GM19452 (cell line): ENCODE data around the gene IGF2R.

Source experiments
- ATAC-seq: cut with Tn5 transposase; IDR thresholded peaks from one replicate; pipeline ENCODE4 v1.9.1; 2021; ENCODE audit not compliant: unreplicated experiment

Gene IGF2R

DNA sequence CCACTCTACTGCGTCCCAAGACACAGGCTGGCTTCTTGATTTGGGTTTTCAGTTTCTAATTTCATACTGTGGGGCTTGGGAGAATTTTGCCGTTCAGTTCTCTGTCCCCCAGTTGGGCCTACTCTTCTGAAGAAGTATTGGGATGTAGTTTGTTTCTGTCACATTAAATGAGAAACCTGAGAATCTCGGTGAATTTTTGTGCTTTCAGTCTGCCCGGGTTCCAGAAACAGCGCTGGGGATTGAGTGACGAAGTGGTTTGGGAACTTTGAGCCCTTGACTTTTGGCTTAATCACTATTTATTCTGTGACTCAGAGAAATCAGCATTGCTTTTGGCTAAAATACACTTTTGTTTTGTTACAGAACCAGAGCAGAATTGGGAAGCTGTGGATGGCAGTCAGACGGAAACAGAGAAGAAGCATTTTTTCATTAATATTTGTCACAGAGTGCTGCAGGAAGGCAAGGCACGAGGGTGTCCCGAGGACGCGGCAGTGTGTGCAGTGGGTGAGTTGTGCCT is 74.0 kb downstream of the IGF2R start:
- no peak for ATAC-seq

DNA sequence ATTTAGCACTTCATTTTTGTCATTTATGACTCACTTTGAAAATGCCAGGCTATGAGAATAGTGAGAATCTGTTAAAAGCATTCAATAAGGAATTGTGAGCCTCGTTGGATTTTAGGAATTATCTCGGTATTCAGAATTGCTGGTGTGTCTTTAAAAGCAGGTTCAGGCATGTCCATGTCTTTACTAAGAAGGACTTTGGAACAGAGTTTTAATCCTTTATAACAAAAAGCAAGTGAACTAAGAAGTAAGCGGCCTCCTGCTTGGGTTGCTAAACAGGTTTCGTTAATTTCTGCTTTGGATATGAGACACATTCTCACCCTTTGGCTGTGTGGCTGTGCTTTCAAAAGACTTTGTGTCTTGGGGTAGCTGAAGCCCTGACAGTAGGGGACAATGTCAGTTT is 74.9 kb downstream of the IGF2R start:
- no peak for ATAC-seq

DNA sequence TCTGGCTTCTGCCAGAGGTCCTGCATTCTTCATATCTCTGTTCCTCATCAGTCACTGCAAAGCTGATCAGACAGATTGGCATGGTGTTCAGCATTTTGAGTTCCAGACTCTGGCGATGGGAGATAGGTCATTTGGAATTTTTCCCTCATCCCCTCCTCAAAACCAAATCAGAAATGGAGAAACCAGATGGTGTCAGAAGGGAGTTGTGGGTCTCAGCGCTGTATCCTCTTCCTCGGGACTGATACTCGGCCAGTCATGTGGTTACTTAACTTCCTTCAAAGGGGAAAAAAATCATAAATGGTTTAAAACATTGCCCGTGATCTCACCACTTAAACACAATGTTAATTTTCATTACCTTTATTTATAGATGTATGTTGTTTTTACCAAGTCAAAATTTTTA is 75.8 kb downstream of the IGF2R start:
- ATAC-seq, result no peak

DNA sequence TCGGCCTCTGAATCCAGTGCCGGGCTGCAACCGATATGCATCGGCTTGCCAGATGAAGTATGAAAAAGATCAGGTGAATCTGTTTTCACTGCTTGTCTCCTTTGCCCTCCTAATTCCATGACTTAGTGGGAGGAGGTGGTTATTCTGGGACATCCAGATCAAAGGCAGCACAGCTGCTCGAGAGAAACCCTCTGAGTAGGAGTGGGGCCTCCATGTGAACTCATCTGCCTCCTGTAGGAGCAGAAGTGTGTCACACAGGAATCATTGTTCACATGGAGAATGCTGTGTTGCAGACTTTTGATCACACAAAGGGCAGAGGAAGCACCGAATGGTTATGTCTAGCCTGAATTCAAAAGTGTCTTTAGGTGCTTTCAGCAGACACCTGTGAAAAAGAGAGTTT is 79.6 kb downstream of the IGF2R start:
- ATAC-seq, result no peak

DNA sequence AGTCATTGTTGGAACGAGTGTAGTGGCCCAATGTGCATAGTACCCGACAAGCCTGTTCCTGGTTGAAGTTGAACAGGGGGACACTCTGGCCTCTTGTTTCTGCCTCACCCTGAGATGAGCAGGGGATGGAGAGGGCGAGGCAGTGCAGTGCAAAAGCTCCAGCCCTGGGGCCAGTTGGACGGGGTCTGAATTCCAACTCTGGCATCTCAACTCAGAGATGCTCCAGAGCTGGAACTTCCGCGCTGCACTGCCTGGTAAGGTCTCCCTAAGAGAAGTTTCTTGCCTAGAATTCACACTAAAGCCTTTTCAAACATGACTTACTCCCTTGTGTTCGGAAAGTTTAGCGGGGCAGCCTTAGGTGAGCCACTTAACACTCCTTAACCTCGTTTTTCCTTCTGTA is 80.5 kb downstream of the IGF2R start:
- no peak for ATAC-seq

DNA sequence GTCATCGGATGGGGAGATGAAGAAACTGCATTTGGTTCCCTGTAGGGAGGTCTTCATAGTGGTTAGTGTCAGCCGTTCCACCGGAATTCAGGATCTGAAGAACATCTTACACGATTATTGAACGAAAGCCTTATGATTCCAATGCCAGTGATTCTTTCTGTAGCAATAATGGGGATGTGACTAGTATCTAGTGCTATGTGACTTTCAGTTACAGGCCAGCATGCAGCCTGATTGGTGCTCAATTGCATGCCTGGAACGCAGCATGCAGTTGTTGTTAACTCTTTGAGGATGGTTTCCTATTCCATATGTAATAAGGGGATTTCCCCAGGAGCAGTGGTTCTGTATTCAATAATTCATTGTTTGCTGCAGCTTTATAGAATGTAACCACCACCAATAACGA is 81.1 kb downstream of the IGF2R start:
- ATAC-seq, result no peak

DNA sequence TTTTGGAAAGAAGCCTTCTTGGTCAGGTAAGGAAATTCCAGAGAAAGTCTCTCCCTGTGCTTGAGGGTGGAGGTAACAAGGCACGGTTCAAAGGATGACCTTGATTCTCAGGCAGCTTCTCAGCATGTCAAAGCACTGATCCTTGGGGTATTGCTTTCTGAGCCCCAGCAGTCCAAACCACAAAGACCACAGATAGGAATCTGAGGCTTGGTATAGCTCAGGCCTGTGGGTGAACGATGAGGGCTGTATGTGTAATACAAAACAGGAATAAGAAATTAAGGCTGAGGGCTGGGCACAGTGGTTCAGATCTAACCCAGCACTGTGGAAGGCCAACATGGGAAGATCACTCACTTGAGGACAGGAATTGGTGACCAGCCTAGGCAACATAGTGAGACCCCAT is 82.5 kb downstream of the IGF2R start:
- no peak for ATAC-seq

DNA sequence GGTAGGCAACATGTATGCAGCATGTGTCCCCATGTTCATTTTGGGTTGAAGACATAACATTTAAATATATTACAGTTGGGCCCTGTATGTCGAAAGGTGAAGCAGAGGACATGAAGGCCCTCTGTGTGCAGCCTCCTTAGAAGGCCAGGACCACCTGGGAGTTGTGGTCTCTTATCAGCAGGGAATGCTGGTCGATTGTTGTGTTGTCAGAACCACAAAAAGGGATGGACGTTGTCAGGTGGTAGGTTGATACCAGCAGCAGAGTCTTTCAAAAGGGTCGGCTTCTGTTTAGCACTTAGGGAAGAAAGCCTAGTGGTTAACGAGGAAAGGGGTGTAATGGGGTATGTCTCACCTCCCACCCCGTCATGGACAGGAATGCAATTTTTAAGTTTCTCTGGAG is 85.4 kb downstream of the IGF2R start:
- ATAC-seq, result no peak

DNA sequence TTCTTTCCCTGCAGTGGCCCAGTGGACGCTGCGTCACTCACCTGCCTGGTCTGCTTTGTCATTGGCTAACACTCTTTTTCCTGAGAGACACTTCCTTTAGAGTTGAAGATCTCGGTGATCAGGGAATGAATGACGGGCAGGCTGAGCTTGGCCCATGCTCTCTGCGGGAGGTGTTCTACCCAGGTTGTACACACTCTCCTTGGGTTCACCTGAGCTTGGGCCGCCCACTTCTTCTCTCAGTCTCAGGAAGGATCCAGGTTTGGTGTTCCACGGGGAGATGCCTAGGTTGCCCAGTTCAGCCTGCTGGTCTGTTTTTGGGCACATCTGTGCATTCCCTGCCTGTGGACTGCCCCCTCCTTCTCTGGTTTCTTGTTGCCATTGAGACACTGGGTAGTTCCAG is 86.0 kb downstream of the IGF2R start:
- no peak for ATAC-seq

DNA sequence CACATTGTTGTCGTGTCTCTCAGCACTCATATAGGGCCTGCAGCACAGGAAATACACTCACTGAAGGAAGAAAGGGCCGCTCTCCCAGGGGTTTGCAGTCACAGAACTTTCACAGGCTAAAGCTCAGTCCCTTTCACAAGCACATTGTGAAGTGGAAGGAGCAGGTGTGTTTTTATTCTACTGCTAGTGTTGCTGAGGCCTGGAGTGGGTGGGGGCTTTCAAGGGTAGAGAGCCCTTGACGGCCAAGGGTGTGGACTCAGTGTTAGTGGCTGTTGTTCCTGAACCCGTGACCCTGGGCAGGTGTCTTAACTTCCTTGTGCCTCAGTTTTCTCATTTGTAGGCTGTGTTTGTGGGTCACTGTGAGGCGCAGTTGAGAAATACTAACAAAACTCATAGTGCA is 86.5 kb downstream of the IGF2R start:
- no peak for ATAC-seq

DNA sequence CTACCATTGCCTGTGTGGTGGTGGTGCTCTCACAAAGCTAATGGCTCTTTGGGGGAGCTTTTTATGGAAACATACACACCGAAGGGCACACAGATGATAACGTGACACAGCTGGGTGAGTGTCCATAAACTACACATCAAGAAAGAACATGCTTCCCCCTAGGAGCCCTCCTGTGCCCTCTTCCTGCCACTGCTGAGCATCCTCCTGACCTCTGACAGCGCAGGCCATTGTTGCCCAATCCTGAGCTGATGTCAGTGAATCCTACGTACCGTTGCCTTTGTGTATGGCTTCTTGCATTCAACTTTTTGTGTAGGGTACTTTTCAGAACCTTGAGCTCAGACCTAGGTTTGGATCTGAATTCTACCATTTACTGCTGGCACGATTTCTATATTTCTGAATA is 86.9 kb downstream of the IGF2R start:
- ATAC-seq, result no peak

DNA sequence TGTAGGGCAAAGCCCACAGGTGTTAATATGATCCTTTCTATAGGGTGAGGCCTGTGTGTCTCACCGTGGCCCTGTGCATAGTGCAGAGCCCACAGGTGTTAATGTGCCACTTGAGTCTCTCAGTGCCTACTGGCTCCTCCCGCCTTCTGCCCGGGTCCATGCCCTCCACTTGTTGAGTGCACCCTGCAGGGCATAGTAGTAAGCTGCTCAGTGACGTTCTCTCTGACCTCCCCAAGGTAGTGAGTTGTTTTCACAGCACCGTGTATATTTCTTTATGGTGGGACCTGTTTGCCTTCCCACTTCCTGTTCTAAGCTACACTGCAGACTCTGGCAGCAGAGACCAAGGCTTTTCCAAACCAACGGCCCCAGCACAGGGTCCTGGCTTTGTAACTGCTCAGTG is 88.2 kb downstream of the IGF2R start:
- no peak for ATAC-seq

DNA sequence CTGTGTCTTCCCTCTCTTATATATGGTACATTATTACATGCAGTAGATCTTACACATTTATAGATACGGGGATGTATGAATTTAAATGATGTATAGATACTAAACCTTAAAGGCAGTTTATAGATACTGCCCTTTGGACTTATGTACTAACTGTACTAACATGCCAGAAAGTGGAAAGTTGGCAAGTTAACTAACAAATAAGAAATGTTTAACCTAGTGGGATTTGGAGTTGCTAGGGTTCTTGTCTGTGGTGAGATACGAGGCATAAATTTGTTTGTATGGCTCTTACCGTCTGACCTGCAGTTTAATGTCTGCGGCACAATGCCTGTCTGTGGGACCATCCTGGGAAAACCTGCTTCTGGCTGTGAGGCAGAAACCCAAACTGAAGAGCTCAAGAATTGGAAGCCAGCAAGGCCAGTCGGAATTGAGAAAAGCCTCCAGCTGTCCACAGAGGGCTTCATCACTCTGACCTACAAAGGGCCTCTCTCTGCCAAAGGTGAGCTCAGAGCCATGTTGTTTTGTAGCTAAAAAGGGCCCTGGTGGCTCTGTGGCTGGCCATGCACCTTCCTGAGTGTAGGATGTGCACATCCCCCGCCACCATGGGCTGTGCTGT is 89.8 kb downstream of the IGF2R start:
- ATAC-seq, result no peak

DNA sequence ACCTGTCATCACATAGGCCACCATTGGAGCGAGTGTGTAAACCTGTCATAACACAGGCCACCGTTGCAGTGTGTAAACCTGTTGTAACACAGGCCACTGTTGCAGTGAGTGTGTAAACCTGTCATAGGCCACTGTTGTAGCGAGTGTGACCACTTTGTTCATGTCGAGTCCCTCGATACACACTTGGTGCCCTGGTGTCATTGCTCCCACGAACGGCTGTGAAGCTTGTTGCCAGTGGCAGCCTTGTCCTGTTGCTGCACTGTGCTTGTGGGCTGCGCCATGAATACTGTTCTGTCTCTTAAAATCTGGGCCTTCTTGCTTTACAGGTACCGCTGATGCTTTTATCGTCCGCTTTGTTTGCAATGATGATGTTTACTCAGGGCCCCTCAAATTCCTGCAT is 91.3 kb downstream of the IGF2R start:
- no peak for ATAC-seq

DNA sequence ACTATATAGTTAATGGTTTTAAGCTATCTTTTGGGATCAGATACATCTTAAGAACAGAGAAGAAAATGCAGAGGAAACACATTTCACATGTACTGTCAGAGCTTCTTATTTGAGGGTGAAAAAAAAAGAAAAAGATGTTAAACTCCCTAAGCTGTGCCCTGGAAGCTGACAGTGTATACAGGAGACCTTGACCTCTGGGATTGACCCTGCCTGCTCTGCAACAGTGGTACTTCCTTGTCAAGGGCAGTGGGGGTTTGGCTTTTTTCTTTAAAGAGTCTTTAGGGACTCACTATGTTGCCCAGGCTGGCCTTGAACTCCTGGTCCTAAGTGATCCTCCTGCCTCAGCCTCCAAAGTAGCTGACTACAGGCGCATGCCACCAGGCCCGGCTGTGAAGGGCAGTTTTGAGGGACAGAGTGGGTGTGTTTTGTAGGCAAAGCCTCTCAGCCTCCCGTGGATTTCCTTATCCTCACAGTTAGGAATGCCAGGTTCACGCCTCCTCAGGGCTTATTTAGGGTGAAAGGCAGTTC is 92.1 kb downstream of the IGF2R start:
- no peak for ATAC-seq

DNA sequence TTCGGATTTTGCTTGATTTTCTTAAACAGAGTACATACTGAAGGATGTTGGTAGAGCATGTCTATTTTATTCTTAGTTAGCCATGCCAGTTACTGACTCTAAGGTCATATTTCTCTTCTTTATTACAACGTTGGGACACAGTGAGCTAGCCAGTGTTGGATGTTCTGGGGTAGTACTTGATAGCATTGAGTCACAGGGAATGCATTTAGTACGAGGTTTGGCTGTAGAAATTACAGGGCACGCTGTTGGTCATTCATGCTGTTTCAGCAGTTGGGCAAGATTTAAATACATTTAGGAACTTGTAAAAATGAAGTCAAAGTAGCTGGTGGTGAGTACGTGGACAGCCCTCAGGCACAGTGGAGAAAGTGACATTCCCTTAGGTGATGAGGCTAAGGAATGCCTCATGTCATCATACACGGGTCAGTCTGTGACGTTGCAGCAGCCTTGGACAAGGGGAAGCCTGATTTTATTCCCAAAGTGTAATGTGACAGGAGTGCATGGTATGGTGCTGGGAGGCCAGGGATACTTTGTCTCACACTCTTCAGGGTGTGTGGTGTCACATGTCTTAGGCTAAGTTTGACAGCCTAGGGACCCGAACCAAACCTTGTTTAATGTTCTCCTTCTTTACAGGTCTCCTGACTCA is 95.0 kb downstream of the IGF2R start:
- no peak for ATAC-seq

DNA sequence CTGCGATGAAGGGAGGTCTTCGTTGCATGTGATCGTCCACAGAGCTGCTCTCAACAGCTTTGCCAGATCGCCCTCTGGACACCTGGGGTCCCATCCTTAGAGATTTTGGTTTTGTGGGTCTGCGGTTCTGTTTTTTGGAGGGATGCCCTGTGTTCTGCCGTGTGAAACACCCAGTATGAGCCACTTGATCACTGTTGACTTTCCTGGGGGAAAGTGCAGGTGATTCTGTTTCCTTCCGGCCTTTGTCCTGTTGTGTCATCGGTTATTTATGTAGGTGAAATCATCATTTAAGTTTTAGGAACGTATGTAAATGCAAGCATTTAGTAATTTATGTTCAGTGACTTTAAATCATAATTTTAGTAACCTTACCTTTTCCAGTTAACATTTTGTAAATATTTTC is 96.3 kb downstream of the IGF2R start:
- ATAC-seq, result no peak

DNA sequence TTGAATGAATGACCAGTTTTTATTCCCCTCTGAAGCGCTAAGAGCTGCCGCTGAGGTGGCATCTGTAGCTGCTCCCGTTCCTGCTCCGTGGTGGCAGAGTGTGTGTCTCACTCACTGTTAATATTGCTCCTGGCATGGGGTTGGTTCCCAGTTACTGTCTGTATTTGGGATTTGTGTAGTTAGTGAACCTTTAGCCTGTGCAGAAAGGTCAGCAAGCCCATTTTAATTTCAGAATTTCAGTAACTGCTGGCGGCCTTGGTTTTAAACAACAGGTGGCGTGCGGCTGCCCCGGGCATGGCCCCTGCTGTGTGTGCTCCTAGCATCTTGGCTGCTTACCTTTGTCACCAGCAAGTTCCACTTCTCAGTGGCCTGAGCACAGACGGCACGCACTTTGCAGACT is 98.7 kb downstream of the IGF2R start:
- no peak for ATAC-seq

DNA sequence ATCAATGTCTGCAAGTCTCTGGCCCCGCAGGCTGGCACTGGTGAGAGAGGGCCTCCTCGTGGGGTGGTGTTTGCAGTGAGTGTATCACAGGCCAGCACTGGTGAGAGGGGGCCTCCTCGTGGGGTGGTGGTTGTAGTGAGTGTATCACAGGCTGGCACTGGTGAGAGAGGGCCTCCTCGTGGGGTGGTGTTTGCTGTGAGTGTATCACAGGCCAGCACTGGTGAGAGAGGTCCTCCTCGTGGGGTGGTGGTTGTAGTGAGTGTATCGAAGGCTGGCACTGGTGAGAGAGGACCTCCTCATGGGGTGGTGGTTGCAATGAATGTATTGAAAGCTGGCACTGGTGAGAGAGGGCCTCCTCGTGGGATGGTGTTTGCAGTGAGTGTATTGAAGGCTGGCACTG is 99.5 kb downstream of the IGF2R start:
- no peak for ATAC-seq

DNA sequence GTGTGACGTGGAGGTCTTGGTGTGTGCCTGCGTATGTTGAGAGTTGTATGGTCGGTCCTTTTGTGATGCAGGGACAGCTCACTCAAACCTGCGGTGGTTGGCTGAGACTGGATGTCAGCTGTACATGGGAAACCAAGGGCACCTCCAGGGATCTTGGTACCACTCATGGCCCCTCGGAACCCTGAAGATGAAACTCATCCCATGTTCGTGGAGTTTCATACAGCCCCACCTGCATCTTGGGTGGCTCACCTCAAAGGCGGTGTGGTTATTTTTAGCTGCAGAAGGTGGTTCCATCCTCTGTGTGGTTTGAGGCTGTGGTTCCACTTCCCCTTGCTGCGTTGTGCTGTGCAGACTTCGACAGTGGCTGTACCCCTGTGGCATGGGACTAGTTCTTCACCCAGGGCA is 100.2 kb downstream of the IGF2R start:
- peak; percentile 98 for ATAC-seq

DNA sequence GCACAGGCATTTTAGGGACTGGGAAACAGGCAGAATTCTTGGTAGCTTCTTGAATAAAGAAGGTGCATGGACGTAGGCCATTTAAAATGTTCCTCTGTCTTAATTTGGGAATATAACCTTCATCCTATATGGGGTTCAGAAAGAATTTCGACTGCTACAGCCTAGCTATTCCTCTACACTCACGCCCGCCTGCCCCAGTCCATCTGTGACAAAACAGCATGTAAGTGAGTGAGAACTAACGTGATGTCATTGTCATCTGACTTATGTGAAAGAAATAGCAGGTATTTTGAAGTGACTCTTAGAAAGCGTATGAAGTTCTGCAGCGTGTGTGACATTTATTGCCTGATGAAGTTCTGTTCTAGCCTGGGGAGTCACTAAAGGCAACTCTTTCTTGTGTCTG is 100.6 kb downstream of the IGF2R start:
- ATAC-seq, result peak; percentile 18

DNA sequence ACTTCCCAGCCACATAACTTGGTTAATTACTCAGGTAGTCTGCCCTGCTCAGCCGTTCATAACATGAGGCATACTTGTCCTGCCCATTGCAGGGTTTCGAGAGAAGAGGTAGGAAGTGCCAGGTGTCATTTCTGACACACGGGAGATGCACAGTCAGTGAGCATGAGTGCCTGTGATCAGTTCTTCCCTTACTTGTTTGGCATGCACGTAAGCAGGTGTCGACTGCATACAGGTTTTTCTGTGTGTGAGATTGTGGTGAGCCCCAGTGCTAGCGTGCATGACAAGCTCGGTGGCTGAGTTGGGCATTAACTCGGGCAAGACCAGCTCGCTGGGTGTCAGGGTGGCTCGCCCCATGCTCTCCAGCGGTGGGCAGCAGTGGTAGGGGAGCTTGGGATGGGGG is 101.5 kb downstream of the IGF2R start:
- ATAC-seq, result no peak

DNA sequence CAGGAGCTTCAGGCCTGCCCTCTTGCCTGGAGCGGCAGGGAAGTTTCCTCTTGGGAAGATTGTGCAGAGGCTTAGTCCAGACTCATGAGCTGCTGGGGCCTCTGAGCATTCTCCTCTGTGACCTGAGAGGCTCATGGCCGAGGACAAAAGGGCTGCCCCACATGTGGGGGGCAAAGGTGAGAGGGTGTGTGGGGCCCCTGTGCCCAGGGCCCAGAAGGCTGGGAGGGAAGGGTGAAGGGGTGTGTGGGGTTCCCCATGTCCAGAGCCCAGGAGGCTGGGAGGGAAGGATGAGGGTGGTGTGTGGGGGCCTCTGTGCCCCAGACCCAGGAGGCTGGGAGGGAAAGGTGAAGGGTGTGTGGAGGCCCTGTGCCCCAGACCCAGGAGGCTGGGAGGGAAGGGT is 101.9 kb downstream of the IGF2R start:
- ATAC-seq, result no peak
